ENCODE results near the gene LCAT. TPM values are rescaled to one million over a fixed set of nuclear protein-coding genes. Genes with fewer than 3 reads are reported as not detected.
A peak's percentile ranks its signal among the peaks of the same experiment; 100 is the strongest.

Gene LCAT
- total and polyA plus RNA-seq, 4 donors: 45.7 to 201 (median 113) TPM

DNA sequence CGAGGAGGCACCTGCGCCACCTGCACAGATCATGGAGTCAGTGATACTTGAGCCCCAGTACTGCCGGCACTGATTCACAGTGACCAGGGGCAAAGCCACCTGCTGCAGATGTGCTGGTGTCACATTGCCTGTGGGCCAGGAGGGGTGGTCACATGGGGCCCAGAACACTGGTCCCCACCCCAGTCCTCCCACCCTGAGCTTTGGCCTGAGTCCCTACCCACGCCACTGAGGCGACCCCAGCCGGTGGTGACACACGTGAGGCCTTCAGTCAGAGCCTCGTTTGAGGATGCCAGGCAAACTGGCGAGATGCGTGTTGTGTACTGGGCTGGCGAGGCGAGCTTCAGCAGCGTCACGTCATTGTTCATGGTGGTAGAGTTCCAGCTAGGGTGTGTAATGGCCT is 13.7 kb downstream of the LCAT start:
- Histone ChIP-seq H3K36me3 (ENCODE audit: control insufficient read depth in 4 of 4, insufficient read depth in 3 of 4, low read depth in 1 of 4, low read length in 3 of 4) (peaks cover 3 to 35% (median 11%) of the 10 kb centered on the region in 4 donors), H3K9me3 (ENCODE audit: control insufficient read depth in 4 of 4, low read length in 3 of 4) (no peaks in the 10 kb centered on the region), H3K27ac (ENCODE audit: low read depth in 1 of 2, low read length in 2 of 2) (no peak overlapping the region), H3K27me3 (ENCODE audit: control insufficient read depth in 4 of 4, insufficient read depth in 4 of 4, low read length in 3 of 4) (no peaks in the 10 kb centered on the region), H3K9ac (ENCODE audit: low read depth in 1 of 2, low read length in 2 of 2) (no peak overlapping the region), H3K4me3 (ENCODE audit: low read depth in 1 of 3, low read length in 3 of 3) (no peak overlapping the region), H3K4me1 (ENCODE audit: control insufficient read depth in 4 of 4, insufficient read depth in 4 of 4, low read length in 3 of 4) (peaks cover 0 to 9% (median 6%) of the 10 kb centered on the region in 4 donors)
- 95% methylated on average over 14 of the region's 14 CpGs for WGBS
- TF ChIP-seq JUND (IDR thresholded peaks at IDR 0.05): no peak
- DNase-seq (ENCODE audit: low spot score): no peak

DNA sequence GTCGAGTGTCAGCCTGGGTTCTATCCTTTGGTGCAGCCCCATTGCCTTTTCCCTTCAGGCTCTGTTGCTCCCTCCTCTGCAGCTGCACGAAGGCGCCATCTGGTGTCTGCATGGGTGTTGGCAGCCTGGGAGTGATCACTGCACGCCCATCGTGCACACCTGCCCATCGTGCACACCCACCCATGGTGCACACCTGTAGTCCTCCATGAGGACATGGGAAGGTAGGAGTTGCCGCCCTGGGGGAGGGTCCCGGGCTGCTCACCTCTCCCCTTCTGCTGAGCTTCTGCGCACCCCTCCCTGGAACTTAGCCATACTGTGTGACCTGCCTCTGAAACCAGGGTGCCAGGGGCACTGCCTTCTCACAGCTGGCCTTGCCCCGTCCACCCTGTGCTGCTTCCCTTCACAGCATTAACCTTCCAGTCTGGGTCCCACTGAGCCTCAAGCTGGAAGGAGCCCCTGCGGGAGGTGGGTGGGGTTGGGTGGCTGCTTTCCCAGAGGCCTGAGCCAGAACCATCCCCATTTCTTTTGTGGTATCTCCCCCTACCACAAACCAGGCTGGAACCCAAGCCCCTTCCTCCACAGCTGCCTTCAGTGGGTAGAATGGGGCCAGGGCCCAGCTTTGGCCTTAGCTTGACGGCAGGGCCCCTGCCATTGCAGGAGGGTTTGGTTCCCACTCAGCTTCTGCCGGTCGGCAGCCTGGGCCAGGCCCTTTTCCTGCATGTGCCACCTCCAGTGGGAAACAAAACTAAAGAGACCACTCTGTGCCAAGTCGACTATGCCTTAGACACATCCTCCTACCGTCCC is 15.2 kb downstream of the LCAT start:
- H3K9me3 ChIP-seq (ENCODE audit: control insufficient read depth in 4 of 4, low read length in 3 of 4): no peaks in the 10 kb centered on the region
- H3K27ac ChIP-seq (ENCODE audit: low read depth in 1 of 2, low read length in 2 of 2): no peak overlapping the region
- peaks cover 0 to 3% (median 0%) of the 10 kb centered on the region in 4 donors for H3K4me1 ChIP-seq (ENCODE audit: control insufficient read depth in 4 of 4, insufficient read depth in 4 of 4, low read length in 3 of 4)
- WGBS: 47% methylated on average over 16 of the region's 16 CpGs
- no peak overlapping the region for H3K4me3 ChIP-seq (ENCODE audit: low read depth in 1 of 3, low read length in 3 of 3)
- peak; percentile 79 for DNase-seq (ENCODE audit: low spot score)
- TF ChIP-seq, protein P1, sequence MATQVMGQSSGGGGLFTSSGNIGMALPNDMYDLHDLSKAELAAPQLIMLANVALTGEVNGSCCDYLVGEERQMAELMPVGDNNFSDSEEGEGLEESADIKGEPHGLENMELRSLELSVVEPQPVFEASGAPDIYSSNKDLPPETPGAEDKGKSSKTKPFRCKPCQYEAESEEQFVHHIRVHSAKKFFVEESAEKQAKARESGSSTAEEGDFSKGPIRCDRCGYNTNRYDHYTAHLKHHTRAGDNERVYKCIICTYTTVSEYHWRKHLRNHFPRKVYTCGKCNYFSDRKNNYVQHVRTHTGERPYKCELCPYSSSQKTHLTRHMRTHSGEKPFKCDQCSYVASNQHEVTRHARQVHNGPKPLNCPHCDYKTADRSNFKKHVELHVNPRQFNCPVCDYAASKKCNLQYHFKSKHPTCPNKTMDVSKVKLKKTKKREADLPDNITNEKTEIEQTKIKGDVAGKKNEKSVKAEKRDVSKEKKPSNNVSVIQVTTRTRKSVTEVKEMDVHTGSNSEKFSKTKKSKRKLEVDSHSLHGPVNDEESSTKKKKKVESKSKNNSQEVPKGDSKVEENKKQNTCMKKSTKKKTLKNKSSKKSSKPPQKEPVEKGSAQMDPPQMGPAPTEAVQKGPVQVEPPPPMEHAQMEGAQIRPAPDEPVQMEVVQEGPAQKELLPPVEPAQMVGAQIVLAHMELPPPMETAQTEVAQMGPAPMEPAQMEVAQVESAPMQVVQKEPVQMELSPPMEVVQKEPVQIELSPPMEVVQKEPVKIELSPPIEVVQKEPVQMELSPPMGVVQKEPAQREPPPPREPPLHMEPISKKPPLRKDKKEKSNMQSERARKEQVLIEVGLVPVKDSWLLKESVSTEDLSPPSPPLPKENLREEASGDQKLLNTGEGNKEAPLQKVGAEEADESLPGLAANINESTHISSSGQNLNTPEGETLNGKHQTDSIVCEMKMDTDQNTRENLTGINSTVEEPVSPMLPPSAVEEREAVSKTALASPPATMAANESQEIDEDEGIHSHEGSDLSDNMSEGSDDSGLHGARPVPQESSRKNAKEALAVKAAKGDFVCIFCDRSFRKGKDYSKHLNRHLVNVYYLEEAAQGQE (IDR thresholded peaks at IDR 0.05): no peak
- TF ChIP-seq, protein P2, sequence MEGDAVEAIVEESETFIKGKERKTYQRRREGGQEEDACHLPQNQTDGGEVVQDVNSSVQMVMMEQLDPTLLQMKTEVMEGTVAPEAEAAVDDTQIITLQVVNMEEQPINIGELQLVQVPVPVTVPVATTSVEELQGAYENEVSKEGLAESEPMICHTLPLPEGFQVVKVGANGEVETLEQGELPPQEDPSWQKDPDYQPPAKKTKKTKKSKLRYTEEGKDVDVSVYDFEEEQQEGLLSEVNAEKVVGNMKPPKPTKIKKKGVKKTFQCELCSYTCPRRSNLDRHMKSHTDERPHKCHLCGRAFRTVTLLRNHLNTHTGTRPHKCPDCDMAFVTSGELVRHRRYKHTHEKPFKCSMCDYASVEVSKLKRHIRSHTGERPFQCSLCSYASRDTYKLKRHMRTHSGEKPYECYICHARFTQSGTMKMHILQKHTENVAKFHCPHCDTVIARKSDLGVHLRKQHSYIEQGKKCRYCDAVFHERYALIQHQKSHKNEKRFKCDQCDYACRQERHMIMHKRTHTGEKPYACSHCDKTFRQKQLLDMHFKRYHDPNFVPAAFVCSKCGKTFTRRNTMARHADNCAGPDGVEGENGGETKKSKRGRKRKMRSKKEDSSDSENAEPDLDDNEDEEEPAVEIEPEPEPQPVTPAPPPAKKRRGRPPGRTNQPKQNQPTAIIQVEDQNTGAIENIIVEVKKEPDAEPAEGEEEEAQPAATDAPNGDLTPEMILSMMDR (IDR thresholded peaks at IDR 0.05; ENCODE audit: low read depth, low read length, missing input control): peak; percentile 89
- TF ChIP-seq RAD21 (IDR thresholded peaks at IDR 0.05): peak; percentile 93 to 96
- H3K27me3 ChIP-seq (ENCODE audit: control insufficient read depth in 4 of 4, insufficient read depth in 4 of 4, low read length in 3 of 4): no peaks in the 10 kb centered on the region
- H3K36me3 ChIP-seq (ENCODE audit: control insufficient read depth in 4 of 4, insufficient read depth in 3 of 4, low read depth in 1 of 4, low read length in 3 of 4): peaks cover 3 to 27% (median 9%) of the 10 kb centered on the region in 4 donors
- no peak overlapping the region for H3K9ac ChIP-seq (ENCODE audit: low read depth in 1 of 2, low read length in 2 of 2)

DNA sequence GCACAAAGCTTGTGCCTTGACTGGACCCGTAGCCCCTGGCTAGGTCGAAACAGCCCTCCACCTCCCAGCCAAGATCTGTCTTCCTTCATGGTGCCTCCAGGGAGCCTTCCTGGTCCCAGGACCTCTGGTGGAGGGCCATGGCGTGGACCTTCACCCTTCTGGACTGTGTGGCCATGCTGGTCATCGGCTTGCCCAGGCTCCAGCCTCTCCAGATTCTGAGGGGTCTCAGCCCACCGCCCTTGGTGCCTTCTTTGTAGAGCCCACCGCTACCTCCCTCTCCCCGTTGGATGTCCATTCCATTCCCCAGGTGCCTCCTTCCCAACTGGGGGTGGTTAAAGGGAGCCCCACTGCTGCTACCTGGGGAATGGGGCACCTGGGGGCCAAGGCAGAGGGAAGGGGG is 15.8 kb downstream of the LCAT start:
- no peak overlapping the region for H3K9ac ChIP-seq (ENCODE audit: low read depth in 1 of 2, low read length in 2 of 2)
- H3K36me3 ChIP-seq (ENCODE audit: control insufficient read depth in 4 of 4, insufficient read depth in 3 of 4, low read depth in 1 of 4, low read length in 3 of 4): peaks cover 3 to 30% (median 8%) of the 10 kb centered on the region in 4 donors

More for the DNA sequence above, 15.8 kb downstream of the LCAT start:
- Histone ChIP-seq H3K4me3 (ENCODE audit: low read depth in 1 of 3, low read length in 3 of 3) (no peak overlapping the region), H3K27me3 (ENCODE audit: control insufficient read depth in 4 of 4, insufficient read depth in 4 of 4, low read length in 3 of 4) (no peaks in the 10 kb centered on the region), H3K27ac (ENCODE audit: low read depth in 1 of 2, low read length in 2 of 2) (no peak overlapping the region), H3K9me3 (ENCODE audit: control insufficient read depth in 4 of 4, low read length in 3 of 4) (no peaks in the 10 kb centered on the region), H3K4me1 (ENCODE audit: control insufficient read depth in 4 of 4, insufficient read depth in 4 of 4, low read length in 3 of 4) (peaks cover 0 to 3% (median 0%) of the 10 kb centered on the region in 4 donors)
- TF ChIP-seq NR2F2 (IDR thresholded peaks at IDR 0.05) (no peak), TAF1 (conservative IDR thresholded peaks at IDR 0.05) (no peak), HNF4A (conservative IDR thresholded peaks at IDR 0.05) (no peak), FOXA1 (IDR thresholded peaks at IDR 0.05) (no peak), RXRA (IDR thresholded peaks at IDR 0.05) (no peak), HNF4G (IDR thresholded peaks at IDR 0.05) (no peak), EGR1 (IDR thresholded peaks at IDR 0.05; ENCODE audit: low read depth in 2 of 2) (no peak), JUND (IDR thresholded peaks at IDR 0.05) (no peak), FOXA2 (IDR thresholded peaks at IDR 0.05) (no peak), RAD21 (IDR thresholded peaks at IDR 0.05) (no peak)
- TF ChIP-seq, protein P3, sequence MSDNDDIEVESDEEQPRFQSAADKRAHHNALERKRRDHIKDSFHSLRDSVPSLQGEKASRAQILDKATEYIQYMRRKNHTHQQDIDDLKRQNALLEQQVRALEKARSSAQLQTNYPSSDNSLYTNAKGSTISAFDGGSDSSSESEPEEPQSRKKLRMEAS (IDR thresholded peaks at IDR 0.05): no peak
- TF ChIP-seq, protein P2 (IDR thresholded peaks at IDR 0.05; ENCODE audit: low read depth, low read length, missing input control): no peak
- TF ChIP-seq, protein P4, sequence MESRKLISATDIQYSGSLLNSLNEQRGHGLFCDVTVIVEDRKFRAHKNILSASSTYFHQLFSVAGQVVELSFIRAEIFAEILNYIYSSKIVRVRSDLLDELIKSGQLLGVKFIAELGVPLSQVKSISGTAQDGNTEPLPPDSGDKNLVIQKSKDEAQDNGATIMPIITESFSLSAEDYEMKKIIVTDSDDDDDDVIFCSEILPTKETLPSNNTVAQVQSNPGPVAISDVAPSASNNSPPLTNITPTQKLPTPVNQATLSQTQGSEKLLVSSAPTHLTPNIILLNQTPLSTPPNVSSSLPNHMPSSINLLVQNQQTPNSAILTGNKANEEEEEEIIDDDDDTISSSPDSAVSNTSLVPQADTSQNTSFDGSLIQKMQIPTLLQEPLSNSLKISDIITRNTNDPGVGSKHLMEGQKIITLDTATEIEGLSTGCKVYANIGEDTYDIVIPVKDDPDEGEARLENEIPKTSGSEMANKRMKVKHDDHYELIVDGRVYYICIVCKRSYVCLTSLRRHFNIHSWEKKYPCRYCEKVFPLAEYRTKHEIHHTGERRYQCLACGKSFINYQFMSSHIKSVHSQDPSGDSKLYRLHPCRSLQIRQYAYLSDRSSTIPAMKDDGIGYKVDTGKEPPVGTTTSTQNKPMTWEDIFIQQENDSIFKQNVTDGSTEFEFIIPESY (IDR thresholded peaks at IDR 0.05): no peak
- TF ChIP-seq, protein P5, sequence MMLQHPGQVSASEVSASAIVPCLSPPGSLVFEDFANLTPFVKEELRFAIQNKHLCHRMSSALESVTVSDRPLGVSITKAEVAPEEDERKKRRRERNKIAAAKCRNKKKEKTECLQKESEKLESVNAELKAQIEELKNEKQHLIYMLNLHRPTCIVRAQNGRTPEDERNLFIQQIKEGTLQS (IDR thresholded peaks at IDR 0.05): no peak
- DNase-seq (ENCODE audit: low spot score): no peak
- WGBS: 75% methylated on average over 7 of the region's 7 CpGs

All from liver (tissue), 9 donors.